ENCODE measurements around the gene AFAP1.

The AFAP1 gene

DNA sequence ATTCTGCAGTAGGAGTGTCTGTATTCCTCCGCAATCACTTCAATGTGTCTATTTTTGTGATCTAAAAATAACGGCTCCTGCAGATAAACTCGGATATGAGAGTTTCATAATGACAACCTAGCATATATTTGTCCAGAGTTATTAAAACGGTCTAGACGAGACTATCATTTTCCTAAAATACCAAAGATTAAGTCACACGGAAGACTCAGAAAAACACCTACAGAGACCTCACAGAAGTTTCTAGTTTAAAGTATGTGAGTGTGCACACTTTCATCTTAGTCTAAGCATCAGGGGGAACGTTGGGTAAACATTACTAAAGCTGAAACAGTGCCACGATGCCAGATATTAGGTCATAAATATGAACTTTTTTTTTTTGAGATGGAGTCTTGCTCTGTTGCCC, 156.9 kb downstream of the AFAP1 start:
- DNase-seq (ENCODE audit: low spot score): no peak

GRCh38 chr4:7781993-7782392, 157.7 kb downstream of the AFAP1 start:
- no peak for DNase-seq (ENCODE audit: low spot score)

DNA sequence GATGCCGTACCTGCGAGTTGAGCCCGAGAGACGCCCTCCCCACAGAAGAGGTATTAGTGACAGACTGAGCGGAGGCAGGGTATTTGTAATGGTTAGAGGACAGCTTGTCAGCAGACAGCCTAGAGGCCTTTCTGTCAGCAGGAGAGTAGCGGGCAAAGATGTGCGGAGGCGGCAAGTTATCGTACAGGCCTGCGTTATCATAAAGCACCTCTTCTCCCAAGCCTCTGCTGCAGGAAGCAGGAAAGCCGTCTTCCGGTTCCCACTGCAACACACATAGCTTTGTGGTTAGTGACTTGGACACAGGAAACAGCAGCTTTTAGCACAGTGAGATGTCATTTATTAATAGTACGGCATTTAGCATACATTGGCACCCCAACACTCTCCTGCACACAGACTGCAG, 158.3 kb downstream of the AFAP1 start:
- DNase-seq (ENCODE audit: low spot score): no peak

DNA sequence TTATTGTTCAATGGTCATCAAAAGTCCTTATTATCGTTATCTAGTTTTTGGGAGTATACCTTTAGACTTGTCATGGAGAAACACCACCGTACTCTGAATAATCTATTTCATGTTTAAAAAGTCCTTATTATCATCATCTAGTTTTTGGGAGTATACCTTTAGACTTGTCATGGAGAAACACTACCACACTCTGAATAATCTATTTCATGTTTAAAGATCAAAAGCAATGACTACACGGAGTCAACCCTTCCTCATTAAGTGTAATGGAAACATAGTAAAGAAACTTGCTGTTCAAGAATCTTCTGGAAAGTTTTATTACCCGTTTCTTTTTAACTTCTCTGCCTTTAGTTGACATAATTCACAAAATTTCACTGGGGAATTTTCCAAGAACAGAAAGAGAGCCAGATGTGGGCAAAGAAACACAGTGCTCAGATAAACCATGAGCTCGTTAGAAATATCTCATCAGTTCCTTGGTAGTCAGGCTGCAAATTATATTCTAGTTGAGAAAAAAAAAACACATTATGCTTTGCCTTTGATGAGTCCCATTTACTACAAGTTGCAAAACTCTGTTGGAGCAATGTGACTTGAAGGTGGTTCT, 158.8 kb downstream of the AFAP1 start:
- DNase-seq (ENCODE audit: low spot score): no peak

- DNase-seq (ENCODE audit: low spot score): no peak
Measured at GRCh38 chr4:7779432-7779768, 160.3 kb downstream of the AFAP1 start.

DNA sequence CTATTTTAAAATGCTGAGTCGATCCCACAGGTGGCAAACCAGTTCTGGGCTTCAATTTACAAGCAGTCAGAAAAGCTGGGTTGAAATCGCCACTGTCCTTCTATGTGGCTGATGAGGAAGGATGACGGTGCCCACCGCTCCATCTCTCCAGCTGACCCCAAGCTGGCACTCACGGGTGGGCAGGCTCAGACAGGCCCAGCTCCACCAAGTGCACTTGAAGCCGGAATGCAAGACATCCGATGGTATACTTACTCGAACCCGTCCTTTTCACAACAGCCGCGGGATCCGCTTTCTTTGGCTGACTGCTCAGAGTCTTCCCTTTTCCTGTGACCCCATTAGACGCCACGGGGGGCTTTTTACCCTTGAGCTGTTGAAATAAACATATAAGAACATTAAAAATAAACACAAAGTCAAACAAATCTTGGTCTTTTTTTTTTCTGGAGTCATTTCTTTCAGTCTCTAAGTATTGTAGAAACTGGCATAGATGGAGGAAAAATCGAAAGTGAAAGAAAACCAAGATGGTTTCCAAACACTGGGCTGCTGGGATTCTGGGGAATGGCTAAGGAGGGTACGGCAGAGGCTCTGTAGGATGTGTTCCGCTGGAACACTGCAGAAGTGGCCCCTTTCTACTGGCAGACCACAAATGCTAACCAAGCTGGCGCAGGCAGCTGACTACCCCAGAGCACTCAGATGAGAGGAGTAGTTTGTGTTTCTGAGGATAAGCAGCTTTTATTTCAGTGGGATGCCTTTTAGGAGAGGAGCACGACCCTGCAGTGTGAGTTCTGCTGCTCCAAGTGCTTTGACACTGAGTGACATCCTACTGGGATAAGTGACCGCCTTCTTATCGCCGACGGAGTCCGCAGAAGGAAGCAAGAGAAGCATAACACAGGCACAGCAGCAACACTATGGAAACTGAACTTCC, 160.9 kb downstream of the AFAP1 start:
- no peak for DNase-seq (ENCODE audit: low spot score)

DNA sequence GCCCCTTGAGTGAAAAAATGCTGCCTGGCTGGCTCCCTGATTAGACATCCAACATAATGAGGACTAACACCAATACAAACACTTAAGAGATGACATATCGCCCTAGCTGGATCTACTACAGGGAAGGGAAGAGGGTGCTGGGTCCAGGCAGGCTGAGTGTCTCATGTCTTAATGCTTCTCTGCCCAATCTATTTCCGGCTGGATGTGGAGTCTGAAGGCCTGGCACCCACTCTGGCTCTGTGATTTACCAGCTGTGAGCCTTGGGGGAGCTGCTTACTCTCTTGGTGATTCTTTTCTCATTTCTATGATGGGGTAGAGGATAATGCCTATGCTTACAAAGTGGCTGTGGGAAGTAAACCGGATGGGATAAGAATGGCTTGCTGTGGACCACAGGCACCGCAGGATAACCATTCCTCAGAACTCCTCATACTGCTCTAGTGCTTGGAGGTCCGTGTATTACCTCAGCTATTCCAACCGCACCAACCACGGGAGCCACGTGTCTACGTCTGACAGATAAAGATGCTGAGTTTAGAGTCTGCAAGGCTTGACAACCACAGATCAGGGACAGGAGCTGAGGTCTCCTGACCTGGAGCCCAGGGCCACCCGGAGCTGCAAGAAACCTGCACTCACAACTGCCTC, 161.7 kb downstream of the AFAP1 start:
- DNase-seq (ENCODE audit: low spot score): no peak

- DNase-seq (ENCODE audit: low spot score): no peak
Measured at GRCh38 chr4:7777017-7777710, 162.5 kb downstream of the AFAP1 start.

DNA sequence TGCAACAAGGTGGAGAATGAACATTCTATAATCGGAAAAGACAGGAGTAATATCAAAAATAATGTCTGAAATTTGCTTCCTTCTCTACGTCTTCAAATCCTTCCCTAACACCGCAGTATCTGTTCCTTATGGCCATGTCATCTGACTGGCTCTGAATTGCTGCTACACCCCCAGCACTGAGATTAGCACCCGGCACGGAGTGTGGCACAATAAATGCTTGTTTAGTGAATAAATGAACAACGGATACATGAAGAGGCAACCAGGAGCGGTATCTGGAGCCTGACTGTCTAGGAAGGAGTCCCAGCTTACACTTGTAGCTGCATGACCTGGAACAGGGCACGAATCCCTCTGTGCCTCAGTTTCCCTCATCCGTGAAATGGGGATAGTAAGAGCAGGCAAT, 164.3 kb downstream of the AFAP1 start:
- DNase-seq (ENCODE audit: low spot score): no peak

DNA sequence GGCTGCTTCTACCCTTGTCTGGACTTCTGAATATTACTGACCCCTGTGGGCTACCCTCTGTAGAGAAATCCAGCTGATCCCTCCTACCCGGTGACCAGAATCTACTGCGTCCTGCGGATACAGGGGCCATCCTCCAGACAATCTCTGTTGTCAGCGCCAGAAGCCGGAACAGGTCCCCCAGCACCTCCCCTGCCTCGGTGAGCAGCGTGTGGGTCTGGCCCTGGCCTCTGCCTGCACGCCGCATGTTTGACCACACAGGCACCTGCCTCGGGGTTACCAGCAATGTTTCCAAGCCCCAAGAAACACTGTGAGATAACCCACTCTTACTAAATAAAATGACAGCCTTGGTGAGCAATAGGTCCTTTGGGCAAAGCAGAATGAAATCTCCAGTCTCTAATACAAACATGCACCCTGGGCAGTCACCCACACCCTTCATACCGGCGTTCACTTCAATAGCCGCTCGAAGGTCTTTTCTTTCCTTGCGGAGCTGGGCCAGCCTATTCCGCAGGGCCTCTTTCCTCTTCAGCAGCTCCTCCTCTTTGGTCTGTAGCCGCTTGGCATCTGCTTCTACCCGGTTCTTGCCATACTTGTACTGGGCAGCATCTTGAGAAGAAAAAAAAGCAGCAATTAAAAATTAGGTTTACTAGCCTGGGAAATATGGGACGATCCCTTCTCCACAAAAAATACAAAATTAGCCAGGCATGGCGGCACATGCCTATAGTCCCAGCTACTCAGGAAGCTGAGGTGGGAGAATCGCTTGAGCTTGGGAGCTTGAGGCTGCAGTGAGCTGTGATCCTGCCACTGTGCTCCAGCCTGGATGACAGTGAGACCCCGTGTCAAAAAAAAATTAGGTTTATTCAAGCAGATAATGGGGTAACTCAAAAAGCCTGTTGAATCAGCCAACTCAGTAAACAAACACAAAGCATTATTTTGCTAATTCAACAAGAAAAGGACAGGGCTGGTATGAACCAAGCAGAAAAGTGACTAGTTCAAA, 165.1 kb downstream of the AFAP1 start:
- no peak for DNase-seq (ENCODE audit: low spot score)

DNA sequence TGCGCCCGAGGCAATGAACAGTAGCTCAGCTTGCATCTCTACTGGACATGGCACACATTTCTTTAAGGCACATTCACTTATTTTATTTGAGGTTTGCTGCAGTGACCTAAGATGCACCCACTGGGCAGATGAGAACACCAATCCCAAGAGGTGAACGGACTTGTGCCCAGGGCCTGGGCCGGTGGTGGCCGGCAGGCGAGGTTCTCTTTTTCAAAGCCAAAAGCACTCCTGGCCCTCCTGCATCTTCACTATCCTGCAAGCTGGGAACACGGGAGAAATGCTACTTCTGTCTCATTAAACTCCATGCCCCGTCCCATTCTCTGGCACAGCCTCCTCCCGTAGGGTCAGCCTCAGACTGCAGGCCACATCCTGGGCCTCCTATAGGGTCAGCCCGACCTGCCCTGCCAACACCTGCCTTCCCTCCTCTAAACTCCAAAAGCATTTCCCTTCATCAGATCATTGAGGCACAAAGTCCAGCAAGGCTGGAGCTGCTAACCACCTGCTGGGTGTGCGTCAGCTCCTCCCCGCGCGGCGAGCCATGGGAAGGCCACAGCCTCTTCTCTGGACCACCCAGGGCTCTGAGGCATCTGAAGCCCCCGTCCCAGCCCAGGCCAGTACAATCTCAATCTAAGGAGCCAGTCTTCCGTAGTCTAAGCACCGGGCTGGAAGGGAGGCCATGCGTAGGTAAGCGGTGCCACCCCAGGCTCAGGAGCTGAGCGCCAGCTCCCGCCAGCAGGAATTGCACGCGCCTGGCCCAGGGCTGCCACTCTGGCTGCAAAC, 166.1 kb downstream of the AFAP1 start:
- no peak for DNase-seq (ENCODE audit: low spot score)

GRCh38 chr4:7772711-7773385, 166.8 kb downstream of the AFAP1 start:
- DNase-seq (ENCODE audit: low spot score): no peak

DNA sequence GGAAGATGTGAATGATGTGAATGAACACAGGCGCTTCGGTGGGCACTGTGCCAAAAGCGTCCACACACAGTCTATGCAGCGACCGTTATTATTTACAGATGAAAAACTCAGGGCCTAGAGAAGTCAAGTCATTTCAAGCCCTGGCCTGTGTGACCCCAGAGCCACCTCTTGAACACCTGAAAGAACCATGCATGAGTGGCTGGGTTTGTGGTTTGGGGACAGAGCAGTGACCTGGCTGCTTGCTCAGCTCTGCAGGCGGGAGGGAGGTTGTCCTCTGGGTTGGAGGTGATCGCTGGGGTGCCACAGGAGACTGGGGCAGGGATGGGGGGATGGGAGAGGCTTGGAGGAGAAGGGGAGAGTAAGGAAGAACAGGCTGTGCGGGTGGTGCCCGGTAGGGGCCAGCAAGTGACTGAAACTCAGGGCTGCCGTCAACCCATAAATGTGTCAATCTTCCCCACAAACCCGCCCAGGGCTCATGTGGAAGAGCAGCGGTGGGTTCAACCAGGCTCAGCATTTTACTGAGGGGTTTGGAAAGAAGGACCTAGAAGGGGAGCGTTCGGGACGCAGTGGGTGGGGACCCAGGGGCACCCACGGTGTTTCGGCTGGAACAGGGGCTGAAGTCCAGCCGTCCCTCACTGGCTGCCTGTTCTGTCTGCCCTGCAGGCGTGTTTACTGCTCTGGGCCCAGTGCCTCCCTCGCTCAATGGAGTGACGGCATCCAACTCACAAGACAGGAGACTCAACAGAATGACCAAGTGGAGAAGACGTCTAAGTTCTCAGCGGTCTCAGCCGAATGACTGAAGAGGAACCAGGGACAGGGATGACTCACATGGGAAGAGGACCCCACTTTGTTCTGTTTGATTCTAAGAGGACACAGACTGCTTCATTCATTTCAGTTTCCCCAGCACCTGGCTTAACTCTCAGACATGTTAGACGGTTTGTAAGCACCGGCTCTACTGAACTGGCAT, 167.8 kb downstream of the AFAP1 start:
- DNase-seq (ENCODE audit: low spot score): no peak

- DNase-seq (ENCODE audit: low spot score): no peak
Measured at GRCh38 chr4:7771056-7771455, 168.6 kb downstream of the AFAP1 start.

GRCh38 chr4:7770224-7771050, 169.2 kb downstream of the AFAP1 start:
- no peak for DNase-seq (ENCODE audit: low spot score)

GRCh38 chr4:7769396-7770223, 170.1 kb downstream of the AFAP1 start:
- DNase-seq (ENCODE audit: low spot score): no peak

DNA sequence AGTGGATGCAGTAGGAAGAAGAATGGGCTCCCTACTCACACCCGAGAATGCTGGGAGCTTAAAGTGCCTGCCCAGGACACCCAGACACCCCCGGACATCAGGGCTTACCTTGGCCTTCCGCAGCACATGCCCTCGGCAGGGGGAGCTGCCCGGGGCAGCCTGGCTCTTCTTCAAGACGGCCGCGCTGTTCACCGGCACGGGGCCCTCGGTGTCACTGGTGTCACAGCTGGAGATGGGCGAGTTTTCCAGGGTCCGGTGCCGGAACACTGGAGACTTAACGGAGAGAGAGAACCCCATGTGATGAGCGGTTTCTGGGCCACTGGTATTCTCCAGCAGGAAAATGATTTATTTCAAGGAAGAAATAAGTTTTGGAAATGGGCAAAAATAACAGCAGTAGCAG, 170.9 kb downstream of the AFAP1 start:
- DNase-seq (ENCODE audit: low spot score): no peak
